HG03558 (cell line): ENCODE results near the gene FANCE.
"Not testable (repeated sequence)": the region's sequence is repeated elsewhere in the genome, so short reads cannot be mapped to it uniquely, and the experiment has no call there.

Experiments used
- ATAC-seq: cut with Tn5 transposase; IDR thresholded peaks from one replicate; pipeline ENCODE4 v1.9.1; 2021; ENCODE audit warnings: moderate number of reproducible peaks; ENCODE audit not compliant: unreplicated experiment; ENCODE audit errors: extremely low read depth

FANCE gene

DNA sequence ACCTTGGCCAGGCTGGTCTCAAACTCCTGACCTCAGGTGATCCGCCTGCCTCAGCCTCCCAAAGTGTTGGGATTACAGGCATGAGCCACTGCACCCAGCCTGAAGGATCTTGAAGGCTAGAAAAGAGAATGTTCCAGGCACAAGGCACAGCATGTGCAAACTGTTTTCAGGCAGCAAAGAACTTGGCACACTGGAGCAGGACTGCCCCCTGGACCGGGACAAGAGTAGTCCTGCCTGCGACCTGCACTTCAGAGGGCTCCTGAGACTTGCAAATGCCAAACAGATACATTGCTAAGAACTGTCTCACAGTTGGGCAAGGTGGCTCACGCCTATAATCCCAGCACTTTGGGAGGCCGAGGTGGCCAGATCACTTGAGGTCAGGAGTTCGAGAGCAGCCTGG lies 63.8 kb downstream of the FANCE start:
- not testable (repeated sequence) for ATAC-seq
